Neural cell (in vitro differentiated cells): ENCODE results near the gene MCOLN3.

Experiments
- EP300 ChIP-seq: fragments of 450-650 bp; conservative IDR thresholded peaks from 2 replicates; pipeline ENCODE4 v1.6.1; 2014; ENCODE audit warnings: antibody characterized with exemption, mild to moderate bottlenecking, moderate library complexity; ENCODE audit not compliant: poor library complexity, severe bottlenecking
- MXI1 ChIP-seq: fragments of 450-650 bp; conservative IDR thresholded peaks from 2 replicates; pipeline ENCODE4 v1.6.1; 2014; ENCODE audit warnings: antibody characterized with exemption, mild to moderate bottlenecking; ENCODE audit not compliant: poor library complexity, severe bottlenecking
- TF ChIP-seq, protein P1 (sequence below): fragments of 450-650 bp; IDR thresholded peaks from 2 replicates; pipeline ENCODE4 v1.5.1; 2014; ENCODE audit warnings: antibody characterized with exemption, mild to moderate bottlenecking, moderate library complexity; ENCODE audit not compliant: poor library complexity, severe bottlenecking
- TF ChIP-seq, protein P2 (sequence below): IDR thresholded peaks from 2 replicates; pipeline ENCODE4 v1.6.1; 2012; ENCODE audit warnings: borderline replicate concordance

DNA sequence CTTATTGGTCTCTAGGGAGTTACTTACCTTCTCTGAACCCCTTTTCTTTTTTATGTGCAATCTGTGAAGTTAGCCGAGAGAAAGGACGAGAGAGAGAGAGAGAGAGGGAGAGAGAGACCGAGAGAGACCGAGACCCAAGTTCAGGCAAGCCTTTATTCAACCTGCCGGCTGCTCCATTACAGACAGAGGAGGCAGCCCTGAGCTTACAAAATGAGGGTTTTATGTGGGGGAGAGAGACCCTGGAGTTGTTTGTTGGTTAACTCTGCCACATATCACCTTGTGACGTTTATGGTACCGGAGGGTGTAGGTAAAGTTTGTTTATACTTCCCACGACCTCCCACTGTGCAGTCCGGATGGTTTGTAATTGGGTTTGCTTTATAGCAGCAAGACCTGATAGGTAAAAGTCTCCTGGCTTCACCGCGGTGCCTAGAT, 1.5 kb upstream of the MCOLN3 start:
- TF ChIP-seq, protein P1, sequence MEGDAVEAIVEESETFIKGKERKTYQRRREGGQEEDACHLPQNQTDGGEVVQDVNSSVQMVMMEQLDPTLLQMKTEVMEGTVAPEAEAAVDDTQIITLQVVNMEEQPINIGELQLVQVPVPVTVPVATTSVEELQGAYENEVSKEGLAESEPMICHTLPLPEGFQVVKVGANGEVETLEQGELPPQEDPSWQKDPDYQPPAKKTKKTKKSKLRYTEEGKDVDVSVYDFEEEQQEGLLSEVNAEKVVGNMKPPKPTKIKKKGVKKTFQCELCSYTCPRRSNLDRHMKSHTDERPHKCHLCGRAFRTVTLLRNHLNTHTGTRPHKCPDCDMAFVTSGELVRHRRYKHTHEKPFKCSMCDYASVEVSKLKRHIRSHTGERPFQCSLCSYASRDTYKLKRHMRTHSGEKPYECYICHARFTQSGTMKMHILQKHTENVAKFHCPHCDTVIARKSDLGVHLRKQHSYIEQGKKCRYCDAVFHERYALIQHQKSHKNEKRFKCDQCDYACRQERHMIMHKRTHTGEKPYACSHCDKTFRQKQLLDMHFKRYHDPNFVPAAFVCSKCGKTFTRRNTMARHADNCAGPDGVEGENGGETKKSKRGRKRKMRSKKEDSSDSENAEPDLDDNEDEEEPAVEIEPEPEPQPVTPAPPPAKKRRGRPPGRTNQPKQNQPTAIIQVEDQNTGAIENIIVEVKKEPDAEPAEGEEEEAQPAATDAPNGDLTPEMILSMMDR = no peak
- TF ChIP-seq MXI1 (no peak), EP300 (no peak)
- TF ChIP-seq, protein P2, sequence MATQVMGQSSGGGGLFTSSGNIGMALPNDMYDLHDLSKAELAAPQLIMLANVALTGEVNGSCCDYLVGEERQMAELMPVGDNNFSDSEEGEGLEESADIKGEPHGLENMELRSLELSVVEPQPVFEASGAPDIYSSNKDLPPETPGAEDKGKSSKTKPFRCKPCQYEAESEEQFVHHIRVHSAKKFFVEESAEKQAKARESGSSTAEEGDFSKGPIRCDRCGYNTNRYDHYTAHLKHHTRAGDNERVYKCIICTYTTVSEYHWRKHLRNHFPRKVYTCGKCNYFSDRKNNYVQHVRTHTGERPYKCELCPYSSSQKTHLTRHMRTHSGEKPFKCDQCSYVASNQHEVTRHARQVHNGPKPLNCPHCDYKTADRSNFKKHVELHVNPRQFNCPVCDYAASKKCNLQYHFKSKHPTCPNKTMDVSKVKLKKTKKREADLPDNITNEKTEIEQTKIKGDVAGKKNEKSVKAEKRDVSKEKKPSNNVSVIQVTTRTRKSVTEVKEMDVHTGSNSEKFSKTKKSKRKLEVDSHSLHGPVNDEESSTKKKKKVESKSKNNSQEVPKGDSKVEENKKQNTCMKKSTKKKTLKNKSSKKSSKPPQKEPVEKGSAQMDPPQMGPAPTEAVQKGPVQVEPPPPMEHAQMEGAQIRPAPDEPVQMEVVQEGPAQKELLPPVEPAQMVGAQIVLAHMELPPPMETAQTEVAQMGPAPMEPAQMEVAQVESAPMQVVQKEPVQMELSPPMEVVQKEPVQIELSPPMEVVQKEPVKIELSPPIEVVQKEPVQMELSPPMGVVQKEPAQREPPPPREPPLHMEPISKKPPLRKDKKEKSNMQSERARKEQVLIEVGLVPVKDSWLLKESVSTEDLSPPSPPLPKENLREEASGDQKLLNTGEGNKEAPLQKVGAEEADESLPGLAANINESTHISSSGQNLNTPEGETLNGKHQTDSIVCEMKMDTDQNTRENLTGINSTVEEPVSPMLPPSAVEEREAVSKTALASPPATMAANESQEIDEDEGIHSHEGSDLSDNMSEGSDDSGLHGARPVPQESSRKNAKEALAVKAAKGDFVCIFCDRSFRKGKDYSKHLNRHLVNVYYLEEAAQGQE = no peak
